HG02884 (cell line): Measurements from ENCODE around the gene CDKAL1.
A peak's percentile ranks its signal among the peaks of the same experiment; 100 is the strongest.

Experiments used
- ATAC-seq: cut with Tn5 transposase; IDR thresholded peaks from one replicate; pipeline ENCODE4 v1.9.1; 2021; ENCODE audit warnings: mild to moderate bottlenecking, moderate library complexity; ENCODE audit not compliant: unreplicated experiment

Gene CDKAL1

GRCh38 chr6:20670750-20671149, 136.5 kb downstream of the CDKAL1 start:
- no peak for ATAC-seq

GRCh38 chr6:20672038-20672437, 137.8 kb downstream of the CDKAL1 start:
- no peak for ATAC-seq

DNA sequence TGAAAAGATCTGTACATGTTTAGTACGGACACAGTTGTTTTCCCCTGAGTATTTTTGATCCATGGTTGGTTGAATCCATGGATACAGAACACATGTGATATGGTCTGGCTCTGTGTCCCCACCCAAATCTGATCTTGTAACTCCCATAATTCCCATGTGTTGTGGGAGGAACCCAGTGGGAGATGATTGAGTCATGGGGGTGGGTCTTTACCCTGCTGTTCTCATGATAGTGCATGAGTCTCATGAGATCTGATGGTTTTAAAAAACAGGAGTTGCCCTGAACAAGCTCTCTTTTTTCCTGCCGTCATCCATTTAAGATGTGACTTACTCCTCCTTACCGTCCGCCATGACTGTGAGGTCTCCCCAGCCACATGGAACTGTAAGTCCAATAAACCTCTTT, 139.2 kb downstream of the CDKAL1 start:
- ATAC-seq, result no peak

GRCh38 chr6:20674664-20675063, 140.4 kb downstream of the CDKAL1 start:
- ATAC-seq, result no peak

GRCh38 chr6:20678831-20679352, 144.6 kb downstream of the CDKAL1 start:
- no peak for ATAC-seq

DNA sequence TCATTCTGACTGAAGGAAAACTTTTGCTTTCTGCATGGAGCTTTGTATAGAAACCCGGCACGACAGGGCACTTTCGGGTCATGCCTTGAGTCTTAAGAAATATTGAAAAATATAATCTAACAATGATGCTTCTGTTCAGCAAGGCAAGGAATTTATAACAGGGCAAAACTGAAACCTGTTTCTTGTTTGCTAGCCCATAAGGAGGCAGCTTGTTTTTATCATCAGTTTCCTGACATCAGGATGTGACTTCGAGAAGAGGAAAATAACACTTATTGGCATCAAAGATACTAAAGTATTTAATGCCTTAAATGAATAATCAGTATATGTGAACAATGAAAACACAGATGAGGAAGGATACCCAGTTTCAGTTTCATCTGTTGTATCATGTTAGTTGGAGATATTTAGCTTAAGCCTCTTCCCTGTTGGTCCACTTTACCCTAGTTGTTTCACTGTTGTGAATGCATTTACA, 146.5 kb downstream of the CDKAL1 start:
- ATAC-seq, result peak; percentile 69

- ATAC-seq, result peak; percentile 55
Observed at GRCh38 chr6:20681243-20681684, 147.0 kb downstream of the CDKAL1 start.

DNA sequence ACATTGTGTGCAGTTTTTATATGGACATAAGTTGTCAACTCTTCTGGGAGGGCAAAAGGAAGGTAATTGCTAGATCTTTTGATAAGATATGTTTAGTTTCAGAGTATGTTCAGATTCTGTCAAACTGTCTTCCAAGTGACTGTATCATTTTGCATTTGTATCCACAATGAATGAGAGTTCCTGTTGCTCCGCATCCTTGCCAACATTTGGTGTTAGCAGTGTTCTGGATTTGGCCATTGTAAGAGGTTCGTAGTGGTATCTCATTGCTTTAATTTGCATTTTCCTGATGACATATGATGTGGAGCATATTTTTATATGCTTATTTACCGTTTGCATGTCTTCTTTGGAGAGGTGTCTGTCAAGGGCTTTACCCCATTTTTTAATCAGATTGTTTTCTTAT, 150.2 kb downstream of the CDKAL1 start:
- ATAC-seq, result no peak

GRCh38 chr6:20686142-20686541, 151.9 kb downstream of the CDKAL1 start:
- no peak for ATAC-seq

GRCh38 chr6:20687494-20687893, 153.2 kb downstream of the CDKAL1 start:
- no peak for ATAC-seq

DNA sequence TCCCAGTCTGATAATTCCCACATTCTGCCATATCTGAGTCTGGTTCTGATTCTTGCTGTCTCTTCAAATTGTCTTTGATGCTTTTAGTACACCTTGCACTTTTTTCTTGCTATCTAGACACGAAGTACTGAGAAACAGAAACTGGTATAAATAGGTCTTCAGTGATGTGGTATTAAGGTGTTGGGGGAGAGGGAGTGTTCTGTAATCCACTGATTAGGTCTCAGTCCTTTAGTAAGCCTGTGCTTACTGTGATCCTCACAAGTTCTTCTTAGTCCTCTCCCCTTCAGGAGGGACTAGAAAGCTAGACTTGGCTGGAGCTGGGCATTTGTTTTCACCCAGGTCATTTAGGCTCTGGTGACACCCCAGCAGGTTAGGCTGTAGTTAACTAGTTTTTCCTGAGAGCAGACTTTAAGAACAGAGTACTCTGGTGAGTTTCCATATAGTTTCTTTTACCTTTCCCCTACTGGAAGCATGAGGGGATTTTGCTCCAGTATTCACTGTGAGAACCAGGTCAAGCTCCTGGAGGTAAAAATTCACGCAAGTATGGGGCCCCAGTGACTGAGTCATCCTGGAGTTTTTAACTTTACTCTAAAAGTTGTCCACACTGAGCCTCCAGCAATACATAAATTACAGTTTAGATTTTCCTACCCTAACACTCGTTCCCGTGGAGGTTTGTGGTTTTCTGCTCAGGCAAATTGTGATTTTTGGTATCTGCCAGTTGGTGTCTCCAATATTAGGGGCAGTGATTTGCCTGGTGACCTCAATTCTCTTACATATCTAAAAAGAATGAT, 154.6 kb downstream of the CDKAL1 start:
- ATAC-seq, result peak; percentile 89

DNA sequence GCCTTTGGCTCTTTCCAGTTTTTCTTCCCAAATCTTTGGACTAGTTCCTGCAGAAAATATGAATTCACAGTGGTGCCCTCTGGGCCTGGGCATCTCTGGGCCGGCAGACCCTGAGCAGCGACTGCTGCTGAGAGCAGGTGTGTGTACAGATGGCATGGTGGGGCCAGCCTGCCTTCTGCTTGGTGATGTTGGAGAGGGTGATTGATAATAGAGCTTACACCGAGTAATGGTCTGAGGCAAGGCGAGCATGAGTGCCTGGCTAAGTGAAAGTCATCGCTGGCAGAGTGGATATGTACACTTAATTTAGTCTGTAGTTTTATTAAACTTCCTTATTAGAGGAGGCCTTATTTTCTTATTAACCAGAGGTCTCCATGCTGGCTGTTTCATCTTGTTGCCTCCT, 156.9 kb downstream of the CDKAL1 start:
- no peak for ATAC-seq

GRCh38 chr6:20692023-20692422, 157.8 kb downstream of the CDKAL1 start:
- ATAC-seq, result no peak

DNA sequence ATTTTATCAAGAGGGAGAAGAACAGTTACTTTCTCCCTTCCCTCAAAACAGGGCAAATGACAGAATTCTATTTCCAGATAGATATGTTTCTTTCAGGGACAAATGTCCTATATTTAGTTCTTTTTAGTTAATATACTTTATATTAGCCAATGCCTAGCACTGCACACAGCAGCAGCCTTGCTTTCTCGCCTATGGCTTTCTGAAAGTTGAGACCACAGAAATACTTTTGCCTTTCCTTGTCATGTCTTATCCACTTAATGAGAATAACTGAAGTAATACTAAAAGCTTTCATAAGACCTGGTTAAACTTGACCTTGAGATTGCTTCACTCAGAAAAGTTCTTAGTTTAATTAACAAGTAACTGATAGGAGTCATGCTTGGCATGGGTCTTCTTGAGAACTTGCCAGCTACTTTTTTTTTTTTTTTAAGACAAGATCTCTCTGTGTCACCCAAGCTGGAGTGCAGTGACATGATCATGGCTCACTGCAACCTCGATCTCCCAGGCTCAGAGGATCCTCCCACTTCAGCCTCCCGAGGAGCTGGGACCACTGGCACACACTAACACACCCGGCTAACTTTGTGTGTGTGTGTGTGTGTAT, 159.3 kb downstream of the CDKAL1 start:
- no peak for ATAC-seq

DNA sequence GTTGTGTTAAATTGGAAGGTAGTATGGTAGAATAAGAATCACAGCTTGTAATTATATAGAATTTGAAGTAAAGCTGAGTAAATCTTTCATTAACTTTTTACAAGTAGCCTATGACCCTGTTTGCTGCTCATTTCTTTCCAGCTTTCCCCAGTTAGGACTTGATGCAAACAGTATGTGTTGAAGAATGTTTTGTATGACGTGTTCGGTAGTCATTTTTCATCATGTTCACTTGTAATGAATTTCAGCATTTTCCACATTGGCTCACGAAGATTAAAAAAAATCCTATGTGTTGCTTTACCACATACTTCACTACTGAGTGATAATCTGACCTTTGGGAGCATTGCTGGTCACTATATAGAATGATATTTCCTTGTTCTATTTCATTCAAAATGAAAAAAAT, 162.4 kb downstream of the CDKAL1 start:
- no peak for ATAC-seq

GRCh38 chr6:20698675-20699074, 164.4 kb downstream of the CDKAL1 start:
- no peak for ATAC-seq

DNA sequence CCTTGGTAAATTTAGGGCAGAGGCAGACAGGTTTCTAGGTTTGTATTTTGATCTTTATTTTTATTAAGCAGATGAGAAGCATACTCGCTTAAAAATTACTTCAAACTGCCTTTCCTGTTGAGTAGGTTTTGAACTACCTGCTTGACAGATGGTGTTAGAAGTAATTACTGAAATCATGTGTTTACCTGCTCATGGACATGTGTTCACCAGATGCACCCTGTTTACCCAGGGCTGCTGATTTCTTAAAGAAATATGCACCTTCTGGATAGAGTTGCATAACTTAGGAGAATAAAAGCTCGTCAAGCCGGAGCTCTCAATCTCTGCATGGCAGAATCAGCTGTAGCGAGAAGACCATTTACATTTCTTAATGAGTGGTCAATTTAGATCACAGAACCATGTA, 165.1 kb downstream of the CDKAL1 start:
- no peak for ATAC-seq

DNA sequence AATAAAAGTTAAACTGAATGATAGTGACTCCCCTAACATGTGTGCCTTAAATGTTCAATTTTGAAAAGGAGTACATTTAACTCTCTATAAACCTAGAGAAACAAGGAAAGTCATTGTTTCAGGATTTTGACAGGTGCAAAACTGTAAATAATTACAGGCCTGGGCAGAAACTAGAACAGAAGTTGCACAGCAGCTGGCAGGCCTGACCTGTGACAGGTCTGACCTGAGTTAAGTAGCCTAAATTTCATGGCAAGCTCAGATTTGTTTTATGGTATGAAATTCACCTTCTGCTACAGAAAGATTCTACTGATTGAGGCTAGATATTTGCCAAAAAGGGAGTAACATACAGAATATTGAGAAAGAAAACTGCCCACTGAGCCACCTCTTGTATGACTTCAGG, 166.1 kb downstream of the CDKAL1 start:
- no peak for ATAC-seq

- no peak for ATAC-seq
Observed at GRCh38 chr6:20702366-20702765, 168.1 kb downstream of the CDKAL1 start.

DNA sequence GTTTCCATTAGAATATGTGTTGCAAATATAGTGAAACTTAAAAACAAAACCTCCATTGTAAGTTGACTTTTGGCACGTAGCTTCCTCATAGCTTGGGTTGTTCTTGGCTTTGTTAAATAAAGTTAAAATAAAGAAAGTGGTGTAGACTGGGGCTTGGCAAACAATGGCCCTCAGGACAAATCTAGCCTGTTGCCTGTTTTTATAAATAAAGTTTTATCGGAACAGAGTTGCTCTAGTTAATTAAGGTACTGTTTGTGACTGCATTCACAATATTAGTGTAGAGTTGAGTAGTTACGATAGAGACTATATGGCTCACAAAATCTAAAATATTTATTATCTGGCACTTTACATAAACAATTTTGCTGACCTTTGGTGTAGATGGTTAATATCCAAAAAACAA, 168.8 kb downstream of the CDKAL1 start:
- no peak for ATAC-seq

- ATAC-seq, result no peak
Observed at GRCh38 chr6:20704325-20705025, 170.2 kb downstream of the CDKAL1 start.

DNA sequence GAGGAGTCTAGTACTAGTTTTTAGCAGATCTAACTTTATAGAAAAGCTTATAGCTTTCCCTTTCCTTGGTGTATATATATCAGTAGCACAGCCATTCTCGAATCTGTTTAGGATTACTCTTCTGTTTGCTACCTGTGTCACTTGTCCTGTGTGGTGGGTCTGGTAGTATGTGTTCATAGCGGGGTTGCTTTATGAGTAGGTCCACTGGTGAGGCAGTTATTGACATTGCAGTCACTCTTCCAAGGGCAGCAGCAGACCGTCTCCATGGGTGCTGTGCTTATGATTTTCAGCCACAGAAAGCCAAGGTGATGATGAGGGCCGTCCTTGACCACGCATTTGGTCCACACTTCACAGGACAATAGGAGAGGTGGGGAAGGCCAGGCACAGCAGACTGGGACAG, 171.5 kb downstream of the CDKAL1 start:
- no peak for ATAC-seq
